Hepatocyte (in vitro differentiated cells): Measurements from ENCODE around the gene LRRC40. TPM values are rescaled to one million over a fixed set of nuclear protein-coding genes. Genes with fewer than 3 reads are reported as not detected.

Source experiments
- DNase-seq: peaks from one replicate; pipeline ENCODE4 v3.0.0-alpha.2; 2016; ENCODE audit warnings: low spot score
- H2AFZ ChIP-seq: fragments of 200-600 bp; sonication (generic); 2 replicates; pipeline ENCODE4 v1.6.0; 2016; ENCODE audit warnings: antibody characterized with exemption, mild to moderate bottlenecking
- H3K27ac ChIP-seq: fragments of 200-600 bp; sonication (generic); 2 replicates; pipeline ENCODE4 v1.5.1; 2016; ENCODE audit warnings: mild to moderate bottlenecking
- H3K27me3 ChIP-seq: fragments of 200-600 bp; sonication (generic); 2 replicates; pipeline ENCODE4 v1.6.1; 2016
- H3K36me3 ChIP-seq: fragments of 200-600 bp; sonication (generic); replicated peaks from 2 replicates; pipeline ENCODE4 v1.5.1; 2016; ENCODE audit warnings: low read depth; ENCODE audit not compliant: insufficient read depth
- H3K4me1 ChIP-seq: fragments of 200-600 bp; sonication (generic); 2 replicates; pipeline ENCODE4 v1.5.1; 2016; ENCODE audit warnings: mild to moderate bottlenecking, moderate library complexity; ENCODE audit not compliant: insufficient read depth
- H3K4me2 ChIP-seq: fragments of 200-600 bp; sonication (generic); 2 replicates; pipeline ENCODE4 v1.6.0; 2016
- H3K4me3 ChIP-seq: fragments of 200-600 bp; sonication (generic); 2 replicates; pipeline ENCODE4 v1.5.1; 2016; ENCODE audit warnings: mild to moderate bottlenecking
- H3K79me2 ChIP-seq: fragments of 200-600 bp; sonication (generic); 2 replicates; pipeline ENCODE4 v1.6.0; 2017; ENCODE audit warnings: mild to moderate bottlenecking
- H3K9me2 ChIP-seq: fragments of 200-600 bp; sonication (generic); replicated peaks from 2 replicates; pipeline ENCODE4 v1.6.0; 2017; ENCODE audit warnings: mild to moderate bottlenecking; ENCODE audit not compliant: insufficient read depth
- H3K9me3 ChIP-seq: fragments of 200-600 bp; sonication (generic); 2 replicates; pipeline ENCODE4 v1.5.1; 2016; ENCODE audit warnings: low read depth, mild to moderate bottlenecking
- H4K20me1 ChIP-seq: fragments of 200-600 bp; sonication (generic); 2 replicates; pipeline ENCODE4 v1.6.0; 2016; ENCODE audit warnings: mild to moderate bottlenecking; ENCODE audit not compliant: insufficient read depth, poor library complexity, severe bottlenecking
- EZH2 ChIP-seq: fragments of 200-600 bp; sonication (generic); IDR thresholded peaks from 2 replicates; pipeline ENCODE4 v1.6.1; 2016; ENCODE audit warnings: antibody characterized with exemption, mild to moderate bottlenecking, borderline replicate concordance
- EZH2phosphoT487 ChIP-seq: fragments of 200-600 bp; sonication (generic); IDR thresholded peaks from one replicate; pipeline ENCODE4 v1.6.1; 2018; ENCODE audit warnings: antibody characterized with exemption, mild to moderate bottlenecking, low read depth, moderate library complexity; ENCODE audit not compliant: unreplicated experiment, severe bottlenecking
- WGBS: methylation state at CpG from one replicate; pipeline ENCODE4 v1.1.6; 2016; ENCODE audit warnings: low lambda C conversion rate; ENCODE audit errors: missing lambda C conversion rate; 5-methylcytosine and 5-hydroxymethylcytosine counted together
- polyA plus RNA-seq: library from polyadenylated mRNA; unstranded; fragments of >200 nt; fragmentation: Nextera tagmentation; extraction: Ambion mirVana; gene quantifications from 2 replicates; pipeline ENCODE4 v1.2.1, GENCODE V29; 2016
- total RNA-seq: library from RNA; depleted of rRNA; stranded (reverse); fragments of >200 nt; gene quantifications from 2 replicates; pipeline ENCODE4 v1.2.3, GENCODE V29; 2014
- TF ChIP-seq, protein P1 (sequence below): fragments of 200-600 bp; sonication (generic); IDR thresholded peaks from 2 replicates; pipeline ENCODE4 v1.5.1; 2016; ENCODE audit warnings: antibody characterized with exemption, mild to moderate bottlenecking; ENCODE audit not compliant: poor library complexity

LRRC40 gene
- total and polyA plus RNA-seq, 2 experiments from 2014 or later = 9.7 to 24.4 TPM

DNA sequence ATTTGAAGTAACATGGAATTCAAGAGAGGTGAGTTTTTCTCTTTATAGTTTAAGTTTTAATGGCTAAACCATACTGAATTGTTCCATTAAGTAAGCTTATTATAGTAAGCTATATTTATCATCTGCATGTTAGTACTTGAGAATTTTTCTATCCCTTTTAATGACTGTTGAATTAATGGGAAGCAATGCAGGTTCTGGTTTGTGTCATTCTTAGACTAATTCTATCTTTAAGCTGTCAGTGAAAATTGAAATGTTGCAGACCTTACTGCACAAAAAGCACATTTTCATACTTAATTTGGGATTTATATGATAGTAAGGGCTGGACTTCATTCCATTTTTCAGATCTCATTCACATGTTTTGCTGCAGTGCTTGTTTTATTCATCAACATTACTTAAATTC, 41.7 kb upstream of the LRRC40 start:
- H3K4me3 ChIP-seq = no peak overlapping the region
- no peak for TF ChIP-seq EZH2
- TF ChIP-seq, protein P1, sequence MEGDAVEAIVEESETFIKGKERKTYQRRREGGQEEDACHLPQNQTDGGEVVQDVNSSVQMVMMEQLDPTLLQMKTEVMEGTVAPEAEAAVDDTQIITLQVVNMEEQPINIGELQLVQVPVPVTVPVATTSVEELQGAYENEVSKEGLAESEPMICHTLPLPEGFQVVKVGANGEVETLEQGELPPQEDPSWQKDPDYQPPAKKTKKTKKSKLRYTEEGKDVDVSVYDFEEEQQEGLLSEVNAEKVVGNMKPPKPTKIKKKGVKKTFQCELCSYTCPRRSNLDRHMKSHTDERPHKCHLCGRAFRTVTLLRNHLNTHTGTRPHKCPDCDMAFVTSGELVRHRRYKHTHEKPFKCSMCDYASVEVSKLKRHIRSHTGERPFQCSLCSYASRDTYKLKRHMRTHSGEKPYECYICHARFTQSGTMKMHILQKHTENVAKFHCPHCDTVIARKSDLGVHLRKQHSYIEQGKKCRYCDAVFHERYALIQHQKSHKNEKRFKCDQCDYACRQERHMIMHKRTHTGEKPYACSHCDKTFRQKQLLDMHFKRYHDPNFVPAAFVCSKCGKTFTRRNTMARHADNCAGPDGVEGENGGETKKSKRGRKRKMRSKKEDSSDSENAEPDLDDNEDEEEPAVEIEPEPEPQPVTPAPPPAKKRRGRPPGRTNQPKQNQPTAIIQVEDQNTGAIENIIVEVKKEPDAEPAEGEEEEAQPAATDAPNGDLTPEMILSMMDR = no peak
- no peak for TF ChIP-seq EZH2phosphoT487
- DNase-seq = no peak
- H3K79me2 ChIP-seq = peaks cover 4% of the 10 kb centered on the region
- no peaks in the 10 kb centered on the region for H3K4me1 ChIP-seq
- H3K9me2 ChIP-seq = no peaks in the 10 kb centered on the region
- peaks cover 5% of the 10 kb centered on the region for H3K36me3 ChIP-seq
- no peaks in the 10 kb centered on the region for H3K27me3 ChIP-seq
- H3K9me3 ChIP-seq = no peaks in the 10 kb centered on the region
- H4K20me1 ChIP-seq = peaks cover 5% of the 10 kb centered on the region
- no peak overlapping the region for H3K4me2 ChIP-seq
- no peak overlapping the region for H3K27ac ChIP-seq
- H2AFZ ChIP-seq = no peak overlapping the region

DNA sequence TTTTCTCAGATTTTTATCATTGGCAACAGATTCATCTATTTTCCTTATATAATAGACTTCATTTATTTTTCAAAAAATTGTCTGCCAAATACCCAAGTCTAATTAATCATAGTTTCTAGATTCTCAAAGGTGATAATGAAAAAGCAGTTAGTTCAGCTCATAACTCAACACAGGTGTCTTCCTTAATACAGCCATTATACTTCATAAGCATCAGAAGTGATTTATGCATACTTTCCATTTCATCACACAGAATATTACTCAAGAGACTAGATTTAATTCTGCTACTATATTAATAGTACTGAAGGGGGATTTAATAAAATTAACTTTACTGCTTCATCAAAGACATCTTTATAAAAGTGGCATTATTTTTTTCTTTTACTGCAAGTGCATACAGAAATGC, 34.6 kb upstream of the LRRC40 start:
- no peaks in the 10 kb centered on the region for H3K9me2 ChIP-seq
- H3K36me3 ChIP-seq = no peaks in the 10 kb centered on the region
- DNase-seq = no peak
- H3K4me1 ChIP-seq = no peaks in the 10 kb centered on the region
- H2AFZ ChIP-seq = no peak overlapping the region
- no peaks in the 10 kb centered on the region for H3K27me3 ChIP-seq
- H3K4me2 ChIP-seq = no peak overlapping the region
- no peak overlapping the region for H3K4me3 ChIP-seq
- peaks cover 30% of the 10 kb centered on the region for H3K79me2 ChIP-seq
- TF ChIP-seq EZH2phosphoT487 (no peak), EZH2 (no peak)
- TF ChIP-seq, protein P1 = no peak
- H3K9me3 ChIP-seq = no peaks in the 10 kb centered on the region
- H3K27ac ChIP-seq = no peak overlapping the region
- peaks cover 5% of the 10 kb centered on the region for H4K20me1 ChIP-seq

DNA sequence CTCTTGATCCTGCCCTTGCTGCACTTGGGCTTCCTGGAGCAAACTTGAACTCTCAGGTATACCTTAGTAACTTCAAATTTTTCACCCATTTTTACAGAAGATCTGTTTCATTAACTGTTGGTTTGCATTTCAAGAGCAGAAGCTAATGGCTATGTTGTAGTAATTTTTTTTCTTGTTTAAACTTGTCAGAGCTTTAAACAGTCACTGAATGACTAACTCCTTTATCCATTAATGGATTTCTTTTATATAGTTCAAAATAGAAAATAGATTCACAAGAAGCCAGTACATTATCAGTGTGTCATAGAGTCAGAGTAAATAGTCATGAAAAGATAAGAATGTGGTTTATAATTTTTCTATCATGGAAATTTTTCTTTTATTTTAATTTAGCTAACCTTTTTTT, 29.4 kb upstream of the LRRC40 start:
- no peaks in the 10 kb centered on the region for H3K9me3 ChIP-seq
- no peak overlapping the region for H2AFZ ChIP-seq
- H3K36me3 ChIP-seq = no peaks in the 10 kb centered on the region
- peaks cover 10% of the 10 kb centered on the region for H4K20me1 ChIP-seq
- no peaks in the 10 kb centered on the region for H3K4me1 ChIP-seq
- H3K27ac ChIP-seq = no peak overlapping the region
- no peak overlapping the region for H3K4me3 ChIP-seq
- TF ChIP-seq EZH2 (no peak), EZH2phosphoT487 (no peak)
- TF ChIP-seq, protein P1 = no peak
- DNase-seq = no peak
- H3K27me3 ChIP-seq = no peaks in the 10 kb centered on the region
- no peak overlapping the region for H3K4me2 ChIP-seq
- H3K79me2 ChIP-seq = peaks cover 50% of the 10 kb centered on the region
- H3K9me2 ChIP-seq = no peaks in the 10 kb centered on the region

DNA sequence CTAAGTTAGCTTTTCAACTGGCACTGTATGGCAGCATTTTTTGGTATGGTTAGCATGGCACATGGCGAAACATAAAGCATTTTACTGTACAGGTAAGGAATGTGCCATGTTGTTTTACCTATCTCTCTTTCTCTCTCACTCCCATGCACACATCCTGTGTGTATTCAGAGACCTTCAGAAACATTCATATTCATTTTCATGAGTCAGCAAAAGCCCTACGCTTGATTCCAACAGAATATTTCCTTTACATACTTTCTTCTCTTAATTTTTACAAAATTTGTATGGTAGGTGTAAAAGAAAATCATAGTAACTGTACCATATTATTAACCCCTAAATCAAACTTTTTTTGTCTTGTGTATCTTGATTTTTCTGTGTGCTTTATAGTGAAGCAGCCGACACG, 26.1 kb upstream of the LRRC40 start:
- H3K4me2 ChIP-seq = no peak overlapping the region
- no peak overlapping the region for H3K27ac ChIP-seq
- no peaks in the 10 kb centered on the region for H3K9me2 ChIP-seq
- no peaks in the 10 kb centered on the region for H3K4me1 ChIP-seq
- peaks cover 71% of the 10 kb centered on the region for H3K79me2 ChIP-seq
- 97% methylated on average over 4 of the region's 4 CpGs for WGBS
- H3K4me3 ChIP-seq = no peak overlapping the region
- no peaks in the 10 kb centered on the region for H3K36me3 ChIP-seq
- H3K9me3 ChIP-seq = no peaks in the 10 kb centered on the region
- no peaks in the 10 kb centered on the region for H3K27me3 ChIP-seq
- TF ChIP-seq EZH2phosphoT487 = no peak
- TF ChIP-seq EZH2 = no peak
- TF ChIP-seq, protein P1 = no peak
- no peak overlapping the region for H2AFZ ChIP-seq
- peaks cover 37% of the 10 kb centered on the region for H4K20me1 ChIP-seq
- DNase-seq = no peak
